Measurements from ENCODE around the gene CYSLTR2. TPM values are rescaled to one million over a fixed set of nuclear protein-coding genes. Genes with fewer than 3 reads are reported as not detected.

CYSLTR2 gene
- polyA plus RNA-seq, 1 donor (not counting 4 experiments of a cell fraction or from before 2014, with no cell fraction given): not detected

DNA sequence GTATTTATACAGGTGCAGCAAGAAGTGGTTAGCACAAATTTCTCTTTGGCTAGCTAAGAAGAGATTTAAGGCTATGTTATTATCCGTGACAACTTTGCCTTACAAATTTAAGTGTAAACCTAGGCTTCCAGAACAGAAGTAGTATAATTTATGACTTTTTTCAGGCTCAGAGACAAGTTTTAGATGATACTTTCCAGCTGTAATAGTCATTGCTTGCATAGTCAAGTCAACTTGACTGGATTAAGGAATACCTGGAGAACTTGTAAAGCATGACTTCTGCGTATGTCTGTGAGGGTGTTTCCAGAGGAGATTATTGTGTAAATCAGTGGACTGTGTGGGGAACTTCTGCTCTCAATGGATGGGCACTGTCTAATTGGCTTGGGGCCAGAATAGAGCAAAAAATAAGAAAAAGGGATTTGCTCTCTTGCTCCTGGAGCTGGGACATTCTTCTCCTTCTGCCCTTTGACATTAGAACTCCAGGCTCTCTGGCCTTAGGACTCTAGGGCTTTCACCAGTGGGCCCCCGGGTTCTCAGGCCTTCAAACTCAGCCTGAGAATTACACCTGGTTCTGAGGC, 33.0 kb downstream of the CYSLTR2 start:
- Histone ChIP-seq H3K27me3 (ENCODE audit: control insufficient read depth, extremely low read depth, insufficient read depth, low read length) (peaks cover 5% of the 10 kb centered on the region), H3K9ac (ENCODE audit: control insufficient read depth, extremely low read depth, insufficient read depth, low read length) (no peak overlapping the region), H3K9me1 (ENCODE audit: control insufficient read depth, extremely low read depth, insufficient read depth, low read length) (no peaks in the 10 kb centered on the region), H3K4me1 (ENCODE audit: control insufficient read depth, extremely low read depth, insufficient read depth, low read length) (no peaks in the 10 kb centered on the region), H4K20me1 (ENCODE audit: control insufficient read depth, extremely low read depth, insufficient read depth, low read length) (no peaks in the 10 kb centered on the region), H3K9me3 (ENCODE audit: control insufficient read depth, low read depth, low read length) (no peaks in the 10 kb centered on the region), H3K4me3 (ENCODE audit: control insufficient read depth in 2 of 3, extremely low read depth in 1 of 3, insufficient read depth in 2 of 3, low read depth in 1 of 3, low read length in 3 of 3) (no peak overlapping the region), H3K4me2 (ENCODE audit: control insufficient read depth, extremely low read depth, insufficient read depth, low read depth, low read length) (no peak overlapping the region), H3K27ac (ENCODE audit: control insufficient read depth, insufficient read depth, low read length) (no peak overlapping the region), H3K36me3 (ENCODE audit: control insufficient read depth in 2 of 2, extremely low read depth in 1 of 2, insufficient read depth in 2 of 2, low read length in 2 of 2) (no peaks in the 10 kb centered on the region), H3K79me2 (ENCODE audit: control insufficient read depth, insufficient read depth, low read length) (no peaks in the 10 kb centered on the region), H2AFZ (ENCODE audit: control insufficient read depth, low read length) (no peak overlapping the region)
- TF ChIP-seq, protein P1, sequence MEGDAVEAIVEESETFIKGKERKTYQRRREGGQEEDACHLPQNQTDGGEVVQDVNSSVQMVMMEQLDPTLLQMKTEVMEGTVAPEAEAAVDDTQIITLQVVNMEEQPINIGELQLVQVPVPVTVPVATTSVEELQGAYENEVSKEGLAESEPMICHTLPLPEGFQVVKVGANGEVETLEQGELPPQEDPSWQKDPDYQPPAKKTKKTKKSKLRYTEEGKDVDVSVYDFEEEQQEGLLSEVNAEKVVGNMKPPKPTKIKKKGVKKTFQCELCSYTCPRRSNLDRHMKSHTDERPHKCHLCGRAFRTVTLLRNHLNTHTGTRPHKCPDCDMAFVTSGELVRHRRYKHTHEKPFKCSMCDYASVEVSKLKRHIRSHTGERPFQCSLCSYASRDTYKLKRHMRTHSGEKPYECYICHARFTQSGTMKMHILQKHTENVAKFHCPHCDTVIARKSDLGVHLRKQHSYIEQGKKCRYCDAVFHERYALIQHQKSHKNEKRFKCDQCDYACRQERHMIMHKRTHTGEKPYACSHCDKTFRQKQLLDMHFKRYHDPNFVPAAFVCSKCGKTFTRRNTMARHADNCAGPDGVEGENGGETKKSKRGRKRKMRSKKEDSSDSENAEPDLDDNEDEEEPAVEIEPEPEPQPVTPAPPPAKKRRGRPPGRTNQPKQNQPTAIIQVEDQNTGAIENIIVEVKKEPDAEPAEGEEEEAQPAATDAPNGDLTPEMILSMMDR (optimal IDR thresholded peaks at IDR 0.05 in 1 of 3, IDR thresholded peaks at IDR 0.05 in 1 of 3, conservative IDR thresholded peaks at IDR 0.05 in 1 of 3; ENCODE audit: extremely low read depth in 1 of 3, insufficient read depth in 2 of 3, low read length in 3 of 3): no peak
- no peak for TF ChIP-seq EZH2 (IDR thresholded peaks at IDR 0.05; ENCODE audit: low read length)
- dilution Hi-C loops (cut with MboI; ENCODE audit: extremely low pct_ligation_motif_present, low sequenced_read_pairs): no loop called here
- DNase-seq (ENCODE audit: low read depth, low spot score) (no peak), FAIRE-seq (no peak)

DNA sequence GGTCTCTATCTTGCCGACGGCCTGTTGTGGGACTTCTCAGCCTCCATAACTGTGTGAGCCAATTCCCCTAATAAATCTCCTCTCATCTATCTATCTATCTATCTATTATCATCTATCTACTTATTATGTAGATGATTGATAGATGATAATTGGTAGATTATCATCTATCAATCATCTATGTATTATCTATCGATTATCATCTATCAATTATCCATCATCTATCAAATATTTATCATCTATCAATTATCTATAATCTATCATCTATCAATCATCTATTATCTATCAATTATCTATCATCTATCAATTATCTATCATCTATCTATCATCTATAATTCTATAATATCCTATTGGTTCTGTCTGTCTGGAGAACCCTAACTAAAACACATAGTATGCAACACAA, 33.5 kb downstream of the CYSLTR2 start:
- no peak for TF ChIP-seq EZH2 (IDR thresholded peaks at IDR 0.05; ENCODE audit: low read length)
- TF ChIP-seq, protein P1 (optimal IDR thresholded peaks at IDR 0.05 in 1 of 3, IDR thresholded peaks at IDR 0.05 in 1 of 3, conservative IDR thresholded peaks at IDR 0.05 in 1 of 3; ENCODE audit: extremely low read depth in 1 of 3, insufficient read depth in 2 of 3, low read length in 3 of 3): no peak
- H3K9me1 ChIP-seq (ENCODE audit: control insufficient read depth, extremely low read depth, insufficient read depth, low read length): no peaks in the 10 kb centered on the region
- no peak overlapping the region for H3K27ac ChIP-seq (ENCODE audit: control insufficient read depth, insufficient read depth, low read length)
- DNase-seq (ENCODE audit: low read depth, low spot score) (no peak), FAIRE-seq (no peak)
- no peaks in the 10 kb centered on the region for H3K9me3 ChIP-seq (ENCODE audit: control insufficient read depth, low read depth, low read length)
- no peaks in the 10 kb centered on the region for H3K36me3 ChIP-seq (ENCODE audit: control insufficient read depth in 2 of 2, extremely low read depth in 1 of 2, insufficient read depth in 2 of 2, low read length in 2 of 2)
- H3K4me2 ChIP-seq (ENCODE audit: control insufficient read depth, extremely low read depth, insufficient read depth, low read depth, low read length): no peak overlapping the region
- dilution Hi-C loops (cut with MboI; ENCODE audit: extremely low pct_ligation_motif_present, low sequenced_read_pairs): no loop called here
- H3K79me2 ChIP-seq (ENCODE audit: control insufficient read depth, insufficient read depth, low read length): no peaks in the 10 kb centered on the region
- H3K27me3 ChIP-seq (ENCODE audit: control insufficient read depth, extremely low read depth, insufficient read depth, low read length): peaks cover 5% of the 10 kb centered on the region
- no peak overlapping the region for H3K9ac ChIP-seq (ENCODE audit: control insufficient read depth, extremely low read depth, insufficient read depth, low read length)
- H4K20me1 ChIP-seq (ENCODE audit: control insufficient read depth, extremely low read depth, insufficient read depth, low read length): no peaks in the 10 kb centered on the region
- H2AFZ ChIP-seq (ENCODE audit: control insufficient read depth, low read length): no peak overlapping the region
- H3K4me1 ChIP-seq (ENCODE audit: control insufficient read depth, extremely low read depth, insufficient read depth, low read length): no peaks in the 10 kb centered on the region
- H3K4me3 ChIP-seq (ENCODE audit: control insufficient read depth in 2 of 3, extremely low read depth in 1 of 3, insufficient read depth in 2 of 3, low read depth in 1 of 3, low read length in 3 of 3): no peak overlapping the region
